SK-N-SH (cell line): ENCODE measurements around the gene MCAM. TPM values are rescaled to one million over a fixed set of nuclear protein-coding genes. Genes with fewer than 3 reads are reported as not detected.

ENCODE experiments used
- CTCF ChIA-PET: fragments of 300-600, 350-600 bp; formaldehyde crosslinking; extraction: SDS; loops from one replicate; lab custom pipeline; 2021; lab: Yijun Ruan, JAX
- POLR2A ChIA-PET: fragments of 350-600 bp; sonication (Branson Sonifier 250); formaldehyde crosslinking; extraction: SDS; loops from one replicate; lab custom pipeline; 2020; ENCODE audit warnings: antibody characterized with exemption, inconsistent platforms; lab: Yijun Ruan, JAX
- DNase-seq: peaks from one replicate; pipeline ENCODE4 v3.0.0; 2012
- H2AFZ ChIP-seq: fragments of 200-600 bp; sonication (generic); 2 replicates; pipeline ENCODE4 v1.8.1; 2016; ENCODE audit warnings: antibody characterized with exemption, mild to moderate bottlenecking, low read depth
- H3F3A ChIP-seq: fragments of 200-600 bp; sonication (generic); replicated peaks from 2 replicates; pipeline ENCODE3; 2016; ENCODE audit warnings: antibody characterized with exemption, mild to moderate bottlenecking; ENCODE audit not compliant: insufficient read depth
- H3K27ac ChIP-seq, 2 experiments: fragments of 200-500 bp in 1 of 2; fragments of 200-600 bp in 1 of 2; sonication (Bioruptor generic) in 1 of 2; sonication (generic), shearing (Covaris generic) in 1 of 2; 2 replicates each; pipeline versions ENCODE4 v1.5.1 to v1.6.1; 2014 to 2016; ENCODE audit warnings: low read depth in 2 of 2, inconsistent platforms in 1 of 2, low read length in 1 of 2, mild to moderate bottlenecking in 1 of 2, mixed read lengths in 1 of 2
- H3K27me3 ChIP-seq: fragments of 200-600 bp; sonication (generic), shearing (Covaris generic); 2 replicates; pipeline ENCODE4 v1.6.1; 2016; ENCODE audit warnings: mixed run types; ENCODE audit not compliant: insufficient read depth
- H3K36me3 ChIP-seq, 2 experiments: fragments of 200-500 bp in 1 of 2; fragments of 200-600 bp in 1 of 2; sonication (Bioruptor generic) in 1 of 2; sonication (generic) in 1 of 2; replicated peaks in 1 of 2; 2 replicates each; pipeline versions ENCODE3 to v1.5.1; 2014 to 2016; ENCODE audit warnings: low read length in 1 of 2, mild to moderate bottlenecking in 1 of 2; ENCODE audit not compliant: insufficient read depth in 2 of 2, control insufficient read depth in 1 of 2
- H3K4me1 ChIP-seq, 2 experiments: fragments of 200-500 bp in 1 of 2; fragments of 200-600 bp in 1 of 2; sonication (Bioruptor generic) in 1 of 2; sonication (generic), shearing (Covaris generic) in 1 of 2; 2 replicates each; pipeline versions ENCODE4 v1.5.1 to v1.6.1; 2014 to 2016; ENCODE audit warnings: low read depth in 1 of 2, low read length in 1 of 2, mixed run types in 1 of 2; ENCODE audit not compliant: insufficient read depth in 2 of 2, control insufficient read depth in 1 of 2
- H3K4me2 ChIP-seq: fragments of 200-600 bp; sonication (generic), shearing (Covaris generic); 2 replicates; pipeline ENCODE4 v1.6.1; 2017; ENCODE audit warnings: mixed run types
- H3K4me3 ChIP-seq, 2 experiments: fragments of 200-500 bp in 1 of 2; fragments of 200-600 bp in 1 of 2; sonication (Bioruptor generic) in 1 of 2; sonication (generic), shearing (Covaris generic) in 1 of 2; 2 replicates each; pipeline versions ENCODE4 v1.5.1 to v1.8.1; 2014 to 2016; ENCODE audit warnings: low read depth in 2 of 2, inconsistent platforms in 1 of 2, low read length in 1 of 2, mild to moderate bottlenecking in 1 of 2, mixed read lengths in 1 of 2, moderate library complexity in 1 of 2
- H3K79me2 ChIP-seq: fragments of 200-600 bp; sonication (generic); 2 replicates; pipeline ENCODE4 v1.8.1; 2017; ENCODE audit warnings: mild to moderate bottlenecking; ENCODE audit not compliant: insufficient read depth
- H3K9ac ChIP-seq: fragments of 200-600 bp; sonication (generic); 2 replicates; pipeline ENCODE4 v1.6.1; 2017; ENCODE audit warnings: mixed run types
- H3K9me2 ChIP-seq: fragments of 200-600 bp; sonication (generic); 2 replicates; pipeline ENCODE4 v1.6.1; 2017; ENCODE audit warnings: mixed run types
- H3K9me3 ChIP-seq: fragments of 200-600 bp; sonication (generic); 2 replicates; pipeline ENCODE4 v1.6.1; 2017; ENCODE audit warnings: mixed run types, mild to moderate bottlenecking, moderate library complexity
- H4K20me1 ChIP-seq: fragments of 200-600 bp; sonication (generic); 2 replicates; pipeline ENCODE4 v1.6.1; 2017; ENCODE audit warnings: mild to moderate bottlenecking, mixed run types; ENCODE audit not compliant: insufficient read depth
- ELF1 ChIP-seq: IDR thresholded peaks from 2 replicates; pipeline ENCODE4 v1.4.0; 2012
- EP300 ChIP-seq, 2 experiments: IDR thresholded peaks; 2 replicates each; pipeline versions ENCODE4 v1.4.0 to v1.6.1; 2012; ENCODE audit warnings: borderline replicate concordance in 1 of 2, low read depth in 1 of 2, low read length in 1 of 2
- FOXM1 ChIP-seq: IDR thresholded peaks from 2 replicates; pipeline ENCODE4 v1.4.0; 2012; ENCODE audit warnings: low read depth, mild to moderate bottlenecking
- NFIC ChIP-seq: IDR thresholded peaks from 2 replicates; pipeline ENCODE4 v1.4.0; 2012; ENCODE audit warnings: borderline replicate concordance
- RFX5 ChIP-seq: IDR thresholded peaks from 2 replicates; pipeline ENCODE4 v1.6.1; 2012; ENCODE audit warnings: mild to moderate bottlenecking, improper control_type of control experiment, low read length
- RXRA ChIP-seq: IDR thresholded peaks from 2 replicates; pipeline ENCODE4 v1.4.0; 2012; ENCODE audit warnings: low read depth, mild to moderate bottlenecking, borderline replicate concordance
- SIN3A ChIP-seq: IDR thresholded peaks from 2 replicates; pipeline ENCODE4 v1.6.1; 2012; ENCODE audit warnings: low read depth, mild to moderate bottlenecking, low read length, moderate library complexity, borderline replicate concordance
- SMC3 ChIP-seq: IDR thresholded peaks from 2 replicates; pipeline ENCODE4 v1.6.1; 2012; ENCODE audit warnings: low read depth, low read length, improper control_type of control experiment
- TAF1 ChIP-seq: IDR thresholded peaks from 2 replicates; pipeline ENCODE4 v1.6.1; 2012; ENCODE audit warnings: low read depth, mild to moderate bottlenecking, low read length, moderate library complexity, borderline replicate concordance
- TCF12 ChIP-seq: IDR thresholded peaks from 2 replicates; pipeline ENCODE4 v1.4.0; 2012
- TEAD4 ChIP-seq: IDR thresholded peaks from 2 replicates; pipeline ENCODE4 v1.4.0; 2012; ENCODE audit warnings: mild to moderate bottlenecking, borderline replicate concordance; ENCODE audit not compliant: insufficient read depth
- YY1 ChIP-seq: IDR thresholded peaks from 2 replicates; pipeline ENCODE4 v1.4.0; 2012; ENCODE audit warnings: low read depth, mild to moderate bottlenecking
- WGBS: methylation state at CpG from one replicate; pipeline ENCODE4 v1.1.6; 2017; ENCODE audit warnings: low lambda C conversion rate; 5-methylcytosine and 5-hydroxymethylcytosine counted together
- polyA plus RNA-seq, 3 experiments: library from polyadenylated mRNA; depleted of rRNA; stranded (reverse); fragments of >200 nt; gene quantifications; 2 replicates each; pipeline ENCODE4 v1.2.3, GENCODE V29; 2012
- TF ChIP-seq, protein P1 (sequence below): IDR thresholded peaks from 2 replicates; pipeline ENCODE4 v1.4.0; 2012; ENCODE audit warnings: low read depth
- TF ChIP-seq, protein P2 (sequence below): IDR thresholded peaks from 2 replicates; pipeline ENCODE4 v1.4.0; 2012; ENCODE audit warnings: low read depth, borderline replicate concordance

The MCAM gene
- polyA plus RNA-seq, 1 of the 3 experiments (the other 2 are of a cell fraction): 22.8 TPM

DNA sequence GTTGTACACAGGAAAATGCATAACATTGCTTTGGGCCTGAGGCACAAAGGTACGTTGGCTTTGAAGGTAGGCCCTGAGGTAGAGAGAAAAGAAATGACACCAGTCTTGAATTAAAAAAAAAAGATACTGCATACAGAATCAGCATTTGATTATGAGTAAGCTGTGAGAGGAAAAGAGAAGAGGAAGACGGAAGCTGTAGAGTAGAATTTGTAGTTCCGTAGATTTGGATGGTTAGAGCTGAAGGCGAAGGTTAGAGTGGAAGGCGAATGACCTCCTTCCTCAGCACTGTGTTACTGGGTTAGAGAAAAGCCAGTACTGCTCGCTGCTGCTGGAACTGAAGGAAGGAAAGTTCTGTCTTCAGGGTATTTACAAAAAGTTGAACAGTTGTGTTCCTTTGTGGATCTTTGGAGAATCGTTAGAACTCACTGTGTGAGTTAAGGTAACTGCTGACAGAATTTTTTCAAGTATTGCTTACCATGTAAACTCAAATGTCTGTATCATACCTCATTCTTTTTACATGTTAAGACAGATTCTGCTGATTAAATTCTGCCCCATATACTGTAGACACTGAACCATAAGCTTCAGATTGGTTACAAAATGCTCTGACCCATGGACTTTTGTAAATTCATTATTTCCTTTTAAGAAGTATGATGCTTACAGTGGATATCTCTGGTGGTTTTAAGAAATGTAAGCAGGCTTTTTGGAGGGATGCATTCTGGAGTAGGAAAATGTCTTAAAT lies 50.2 kb downstream of the MCAM start:
- Histone ChIP-seq H3K27ac (no peak overlapping the region), H3K4me3 (no peak overlapping the region), H3K4me2 (no peak overlapping the region), H3K9me3 (no peaks in the 10 kb centered on the region), H3K9ac (no peak overlapping the region), H3K36me3 (peaks cover 0 to 2% of the 10 kb centered on the region in 2 experiments), H3K9me2 (no peaks in the 10 kb centered on the region), H3F3A (peaks cover 9% of the 10 kb centered on the region), H4K20me1 (0 out of 2 replicates have a peak, but pooled peaks cover 8% of the 10 kb centered on the region), H3K27me3 (no peaks in the 10 kb centered on the region), H2AFZ (no peak overlapping the region), H3K79me2 (peaks cover 84% of the 10 kb centered on the region), H3K4me1 (peaks cover 0 to 2% of the 10 kb centered on the region in 2 experiments; a peak in 1 of 4 replicates)
- POLR2A ChIA-PET: no interaction called here
- CTCF ChIA-PET: interaction anchor here (0.9 to 1.0 kb wide), 2 partner anchors 27 to 56 kb away, joined by 4 to 6 read pairs; no protein-coding TSS in a partner anchor
- no peak for DNase-seq
- 97% methylated on average over 7 of the region's 7 CpGs for WGBS
- TF ChIP-seq SIN3A: no peak
- no peak for TF ChIP-seq TCF12
- TF ChIP-seq, protein P1, sequence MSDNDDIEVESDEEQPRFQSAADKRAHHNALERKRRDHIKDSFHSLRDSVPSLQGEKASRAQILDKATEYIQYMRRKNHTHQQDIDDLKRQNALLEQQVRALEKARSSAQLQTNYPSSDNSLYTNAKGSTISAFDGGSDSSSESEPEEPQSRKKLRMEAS: no peak
- no peak for TF ChIP-seq EP300 (IDR thresholded peaks at IDR 0.05; ENCODE audit: borderline replicate concordance in 1 of 2, low read depth in 1 of 2, low read length in 1 of 2)
- no peak for TF ChIP-seq RXRA
- TF ChIP-seq TAF1: no peak
- no peak for TF ChIP-seq RFX5
- no peak for TF ChIP-seq ELF1
- TF ChIP-seq NFIC: no peak

DNA sequence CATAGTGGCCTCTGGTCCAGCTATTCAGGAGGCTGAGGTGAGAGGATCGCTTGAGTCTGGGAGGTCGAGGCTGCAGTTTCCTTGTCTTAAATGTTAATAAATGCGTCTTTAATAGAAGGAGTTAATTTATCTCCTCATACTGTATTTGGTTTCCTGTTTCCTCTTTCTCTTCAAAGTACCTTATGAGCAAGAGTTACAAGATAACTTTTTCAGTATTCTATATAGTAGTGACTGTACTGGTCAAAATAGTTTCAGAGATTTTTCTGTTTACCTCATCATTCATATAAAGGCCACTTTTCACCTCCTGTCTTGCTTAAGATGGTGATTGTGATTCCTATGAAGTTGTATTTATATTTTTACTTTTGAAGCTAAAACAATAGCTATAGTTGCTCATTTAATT lies 50.9 kb downstream of the MCAM start:
- Histone ChIP-seq H3F3A (peaks cover 9% of the 10 kb centered on the region), H3K9ac (no peak overlapping the region), H3K4me3 (no peak overlapping the region), H4K20me1 (0 out of 2 replicates have a peak, but pooled peaks cover 11% of the 10 kb centered on the region), H2AFZ (no peak overlapping the region), H3K4me2 (no peak overlapping the region), H3K27ac (no peak overlapping the region), H3K9me3 (no peaks in the 10 kb centered on the region), H3K79me2 (peaks cover 87% of the 10 kb centered on the region), H3K4me1 (peaks cover 0 to 2% of the 10 kb centered on the region in 2 experiments; a peak in 1 of 4 replicates), H3K36me3 (no peaks in the 10 kb centered on the region), H3K9me2 (no peaks in the 10 kb centered on the region), H3K27me3 (no peaks in the 10 kb centered on the region)
- WGBS: 100% methylated on average over 3 of the region's 3 CpGs
- TF ChIP-seq, protein P2, sequence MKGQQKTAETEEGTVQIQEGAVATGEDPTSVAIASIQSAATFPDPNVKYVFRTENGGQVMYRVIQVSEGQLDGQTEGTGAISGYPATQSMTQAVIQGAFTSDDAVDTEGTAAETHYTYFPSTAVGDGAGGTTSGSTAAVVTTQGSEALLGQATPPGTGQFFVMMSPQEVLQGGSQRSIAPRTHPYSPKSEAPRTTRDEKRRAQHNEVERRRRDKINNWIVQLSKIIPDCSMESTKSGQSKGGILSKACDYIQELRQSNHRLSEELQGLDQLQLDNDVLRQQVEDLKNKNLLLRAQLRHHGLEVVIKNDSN: no peak
- TF ChIP-seq YY1 (no peak), NFIC (no peak), SMC3 (no peak), FOXM1 (no peak), TAF1 (no peak), TEAD4 (no peak), RXRA (no peak)
- TF ChIP-seq, protein P1: no peak
- DNase-seq: no peak
- ChIA-PET CTCF (interaction anchor here (0.6 to 1.0 kb wide), 3 partner anchors 27 to 1004 kb away, joined by 3 to 6 read pairs (median 4); no protein-coding TSS in a partner anchor), POLR2A (no interaction called here)
